ENCODE measurements around the gene ECD.

ECD gene

DNA sequence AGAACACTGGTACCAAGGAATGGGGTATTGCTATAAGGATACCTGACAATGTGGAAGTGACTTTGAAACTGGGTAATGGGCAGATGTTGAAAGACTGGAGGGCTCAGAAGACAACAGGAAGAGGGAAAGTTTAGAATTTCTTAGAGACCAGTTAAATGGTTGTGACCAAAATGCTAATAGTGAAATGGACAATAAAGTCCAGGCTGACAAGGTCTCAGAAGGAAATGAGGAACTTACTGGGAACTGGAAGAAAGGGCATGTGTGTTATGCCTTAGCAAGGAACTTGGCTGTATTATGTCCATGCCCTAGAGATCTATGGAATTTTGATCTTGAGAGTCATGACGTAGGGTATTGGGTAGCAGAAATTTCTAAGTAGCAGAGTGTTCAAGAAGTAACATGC, 38.1 kb upstream of the ECD start:
- no peak for TF ChIP-seq ZFX (IDR thresholded peaks at IDR 0.05)
- TF ChIP-seq, protein P1, sequence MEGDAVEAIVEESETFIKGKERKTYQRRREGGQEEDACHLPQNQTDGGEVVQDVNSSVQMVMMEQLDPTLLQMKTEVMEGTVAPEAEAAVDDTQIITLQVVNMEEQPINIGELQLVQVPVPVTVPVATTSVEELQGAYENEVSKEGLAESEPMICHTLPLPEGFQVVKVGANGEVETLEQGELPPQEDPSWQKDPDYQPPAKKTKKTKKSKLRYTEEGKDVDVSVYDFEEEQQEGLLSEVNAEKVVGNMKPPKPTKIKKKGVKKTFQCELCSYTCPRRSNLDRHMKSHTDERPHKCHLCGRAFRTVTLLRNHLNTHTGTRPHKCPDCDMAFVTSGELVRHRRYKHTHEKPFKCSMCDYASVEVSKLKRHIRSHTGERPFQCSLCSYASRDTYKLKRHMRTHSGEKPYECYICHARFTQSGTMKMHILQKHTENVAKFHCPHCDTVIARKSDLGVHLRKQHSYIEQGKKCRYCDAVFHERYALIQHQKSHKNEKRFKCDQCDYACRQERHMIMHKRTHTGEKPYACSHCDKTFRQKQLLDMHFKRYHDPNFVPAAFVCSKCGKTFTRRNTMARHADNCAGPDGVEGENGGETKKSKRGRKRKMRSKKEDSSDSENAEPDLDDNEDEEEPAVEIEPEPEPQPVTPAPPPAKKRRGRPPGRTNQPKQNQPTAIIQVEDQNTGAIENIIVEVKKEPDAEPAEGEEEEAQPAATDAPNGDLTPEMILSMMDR (conservative IDR thresholded peaks at IDR 0.05), result no peak

DNA sequence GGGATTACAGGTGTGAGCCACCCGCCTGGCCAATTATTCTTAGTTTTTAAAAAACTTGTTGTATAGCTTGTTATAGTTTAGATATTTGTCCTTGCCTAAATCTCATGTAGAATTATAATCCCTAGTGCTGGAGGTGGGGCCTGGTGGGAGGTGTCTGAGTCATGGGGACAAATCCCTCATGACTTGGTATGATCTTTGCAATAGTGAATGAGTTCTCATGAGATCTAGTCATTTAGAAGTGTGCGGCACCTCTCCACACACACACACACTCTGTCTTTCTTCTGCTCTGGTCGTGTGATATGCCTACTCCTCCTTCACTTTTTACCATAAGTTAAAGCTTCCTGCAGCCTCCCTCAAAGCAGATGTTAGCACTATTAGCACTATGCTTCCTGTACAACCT, 37.3 kb upstream of the ECD start:
- H3K27ac ChIP-seq, result no peak overlapping the region
- TF ChIP-seq, protein P1 (conservative IDR thresholded peaks at IDR 0.05), result no peak
- TF ChIP-seq ZFX (IDR thresholded peaks at IDR 0.05), result no peak

More for the DNA sequence above, 38.1 kb upstream of the ECD start:
- H3K27ac ChIP-seq, result no peak overlapping the region

DNA sequence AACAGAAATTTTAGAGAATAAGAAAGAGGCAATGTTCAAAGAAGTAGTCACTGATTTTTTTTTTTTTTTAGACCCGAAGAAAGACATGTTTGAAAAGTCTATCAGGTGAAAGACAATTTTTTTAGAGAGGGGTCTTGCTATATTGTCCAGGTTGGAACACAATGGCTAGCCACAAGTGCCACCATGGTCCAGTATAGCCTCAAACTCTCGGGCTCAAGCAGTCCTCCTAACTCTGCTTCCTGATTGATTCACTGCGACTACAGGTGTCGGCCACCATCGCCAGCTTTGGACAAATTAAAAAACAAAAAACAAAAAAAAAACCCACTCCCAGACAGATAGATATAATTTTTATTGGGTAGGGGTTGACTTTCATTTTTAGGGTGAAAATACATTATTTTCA, 22.4 kb upstream of the ECD start:
- no peak overlapping the region for H3K27ac ChIP-seq
- TF ChIP-seq ZFX (IDR thresholded peaks at IDR 0.05), result no peak
- TF ChIP-seq, protein P1 (conservative IDR thresholded peaks at IDR 0.05), result no peak

DNA sequence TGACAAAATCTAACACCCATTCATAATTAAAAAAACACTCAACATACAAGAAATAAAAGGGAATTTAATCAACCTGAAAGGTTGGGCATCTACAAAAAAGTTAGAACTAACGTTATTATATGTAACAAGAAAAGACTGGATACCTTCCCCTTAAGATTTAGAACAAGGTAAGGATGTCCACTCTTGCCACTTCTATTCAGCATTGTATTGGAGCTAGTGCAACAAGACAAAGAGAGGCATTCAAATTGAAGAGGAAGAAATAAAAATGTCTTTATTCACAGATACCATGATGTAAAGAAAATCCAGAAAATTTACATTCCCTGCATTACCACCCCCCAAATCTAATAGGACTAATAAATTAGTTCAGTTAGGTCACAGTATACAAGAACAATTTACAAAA, 18.5 kb upstream of the ECD start:
- no peak for TF ChIP-seq ZFX (IDR thresholded peaks at IDR 0.05)
- TF ChIP-seq, protein P1 (conservative IDR thresholded peaks at IDR 0.05), result no peak
- no peak overlapping the region for H3K27ac ChIP-seq

DNA sequence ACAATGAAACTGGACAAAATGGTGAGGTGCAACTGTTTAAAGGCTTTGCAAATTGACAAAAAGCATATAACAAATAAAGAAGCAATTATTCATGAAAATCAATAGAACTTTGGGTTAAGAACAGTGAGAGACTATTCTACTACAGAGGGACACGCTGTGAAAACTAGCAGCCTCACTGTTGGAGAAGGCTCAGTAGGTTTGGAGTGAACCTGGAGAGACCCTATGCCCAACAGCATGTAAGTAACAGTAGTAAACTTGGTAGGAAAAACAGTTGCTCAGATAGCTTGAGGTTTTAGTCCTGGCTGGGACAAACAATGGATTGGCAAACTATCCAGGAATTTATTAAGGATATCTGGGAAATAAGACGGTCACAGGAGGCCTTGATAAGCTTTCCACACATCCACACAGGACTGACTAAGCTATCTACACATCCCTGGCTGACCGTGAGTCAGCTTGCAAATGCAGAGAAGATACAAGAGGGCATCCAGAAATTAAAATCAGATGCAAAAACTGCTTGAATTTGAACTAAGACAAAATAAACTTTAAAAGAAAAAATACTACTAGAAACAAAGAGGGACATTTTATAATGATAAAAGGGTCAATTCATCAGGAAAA, 16.0 kb upstream of the ECD start:
- TF ChIP-seq ZFX (IDR thresholded peaks at IDR 0.05), result no peak
- TF ChIP-seq, protein P1 (conservative IDR thresholded peaks at IDR 0.05), result no peak
- H3K27ac ChIP-seq, result no peak overlapping the region

DNA sequence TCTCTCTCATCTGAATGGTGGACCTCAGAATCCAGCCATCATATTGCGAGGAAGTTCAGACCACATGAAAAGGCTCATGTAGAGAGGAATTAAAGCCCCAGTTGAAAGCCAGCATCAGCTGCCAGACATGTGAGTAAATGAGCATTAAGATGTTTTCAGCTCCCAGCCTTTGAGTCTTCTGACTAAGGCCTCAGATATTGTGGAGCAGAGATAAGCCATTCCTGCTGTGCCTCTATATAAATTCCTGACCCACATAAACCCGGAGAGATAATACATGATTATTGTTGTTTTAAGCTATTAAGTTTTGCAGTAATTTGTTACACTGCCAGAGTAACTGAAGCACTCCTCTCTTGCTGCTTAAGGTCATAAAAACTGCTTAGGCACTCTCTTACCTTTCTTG, 14.8 kb upstream of the ECD start:
- TF ChIP-seq ZFX (IDR thresholded peaks at IDR 0.05), result no peak
- TF ChIP-seq, protein P1 (conservative IDR thresholded peaks at IDR 0.05), result no peak
- H3K27ac ChIP-seq, result no peak overlapping the region

DNA sequence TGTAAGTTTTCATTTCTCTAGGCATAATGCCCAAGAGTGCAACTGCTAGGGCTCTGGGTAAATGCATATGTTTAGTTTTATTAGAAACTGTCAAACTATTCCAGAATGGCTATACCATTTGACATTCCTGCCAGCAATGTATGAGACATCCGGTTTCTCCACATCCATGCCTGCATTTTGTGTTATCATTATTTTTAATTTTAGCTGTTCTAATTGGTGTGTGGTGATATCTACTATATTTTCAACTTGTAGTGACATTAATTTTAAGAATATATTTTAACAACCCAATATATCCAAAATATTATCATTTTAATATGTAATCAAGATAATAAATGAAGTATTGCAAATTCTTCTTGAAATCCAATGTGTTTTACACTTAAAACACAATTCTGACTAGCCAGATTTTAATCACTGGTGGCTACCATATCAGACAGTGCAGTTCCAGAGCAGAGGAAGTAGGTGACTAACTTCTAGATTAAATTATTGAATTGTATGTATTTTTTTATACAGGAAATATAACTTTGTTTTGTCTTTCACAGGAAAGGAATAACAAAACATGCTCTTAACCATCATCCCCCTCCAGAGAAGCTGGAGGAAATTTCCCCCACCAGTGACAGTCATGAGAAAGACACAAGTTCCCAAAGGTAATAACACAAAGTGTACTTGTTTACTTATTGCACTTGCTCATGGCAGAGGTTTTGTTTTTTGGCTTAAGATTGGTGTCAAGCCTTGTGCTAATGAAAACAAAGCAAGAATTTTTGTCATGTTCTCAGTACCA, 6.5 kb upstream of the ECD start:
- TF ChIP-seq, protein P1 (conservative IDR thresholded peaks at IDR 0.05), result no peak
- no peak for TF ChIP-seq ZFX (IDR thresholded peaks at IDR 0.05)
- H3K27ac ChIP-seq, result no peak overlapping the region

All from C4-2B (cell line).